COR-L47 (cell line): ENCODE data around the gene XRCC2.

Source experiments
- DNase-seq: peaks from one replicate; lab custom pipeline; 2025; lab: John Stamatoyannopoulos, UW

XRCC2 gene

DNA sequence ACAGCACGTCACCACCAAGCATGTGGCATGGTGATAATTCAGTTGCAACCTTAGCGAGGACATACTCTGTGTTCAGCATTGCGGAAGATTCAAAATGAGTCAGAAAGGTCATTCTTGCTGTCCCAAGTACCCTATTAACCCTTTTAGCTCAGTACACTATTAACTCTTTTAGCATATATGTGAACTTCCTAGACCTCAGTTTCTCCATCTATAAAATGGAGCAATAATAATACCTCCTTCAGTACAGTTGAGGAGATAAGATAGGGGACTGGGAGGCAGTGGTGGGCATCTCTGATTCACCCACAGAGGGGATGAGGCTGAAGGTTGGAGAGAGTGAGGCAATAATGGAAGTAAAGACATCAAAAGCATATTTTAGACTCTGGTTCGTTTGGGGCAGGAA is 67.3 kb downstream of the XRCC2 start:
- no peak for DNase-seq

DNA sequence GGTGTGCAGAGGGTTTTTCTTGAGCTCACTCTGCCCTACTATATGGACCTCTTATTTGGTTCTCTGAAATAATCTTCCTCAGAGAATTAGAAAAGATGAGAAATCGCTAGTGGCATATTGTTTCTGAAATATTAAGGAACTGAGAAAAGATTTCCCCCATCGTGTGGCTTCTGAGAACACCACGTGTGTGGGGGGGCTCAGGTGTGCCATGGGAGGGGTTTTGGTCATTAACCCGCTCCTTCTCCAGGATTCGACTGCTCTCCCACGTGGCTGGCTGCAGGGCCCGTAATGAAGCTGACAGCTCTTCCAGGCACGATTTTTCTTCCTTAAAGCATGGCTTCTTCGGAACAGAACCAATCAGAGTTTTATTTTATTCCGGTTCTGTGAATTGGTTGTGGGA is 67.7 kb downstream of the XRCC2 start:
- no peak for DNase-seq

DNA sequence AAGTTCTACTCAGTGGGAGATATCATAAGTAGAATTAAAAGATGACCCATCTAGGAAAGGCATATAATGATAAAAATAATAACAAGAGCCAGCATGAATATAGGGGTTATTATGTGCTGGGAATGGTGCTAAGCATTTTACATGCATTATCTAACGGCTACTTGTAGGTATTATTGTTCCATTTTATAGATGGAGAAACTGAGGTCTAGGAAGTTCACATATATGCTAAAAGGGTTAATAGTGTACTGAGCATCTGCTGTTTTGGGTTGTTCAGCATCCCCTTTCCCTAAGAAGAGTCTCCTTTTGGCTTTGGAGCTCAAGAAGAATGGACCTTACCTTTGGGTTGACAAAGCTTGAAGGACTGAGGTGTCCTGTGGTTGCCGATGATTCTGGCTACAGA is 68.9 kb downstream of the XRCC2 start:
- no peak for DNase-seq

DNA sequence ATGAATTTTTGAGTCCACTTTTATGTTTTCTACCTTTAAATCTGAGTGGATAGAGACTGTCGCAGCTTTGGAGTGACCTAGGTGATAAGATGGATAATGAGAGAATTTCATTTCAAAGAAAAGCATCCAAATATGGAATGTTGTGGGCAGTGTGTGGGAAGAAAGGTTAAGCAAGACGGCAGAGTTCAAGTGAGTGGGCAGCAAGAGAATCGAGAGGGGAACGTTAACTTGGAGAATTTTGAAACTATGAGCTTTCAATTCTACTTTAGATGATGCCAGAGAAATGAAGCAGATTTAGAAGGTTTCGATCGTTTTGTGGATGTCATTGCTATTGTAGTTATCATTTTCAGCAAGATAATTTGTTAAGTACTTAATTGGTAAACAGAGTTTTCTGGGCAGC is 73.0 kb downstream of the XRCC2 start:
- DNase-seq = no peak

DNA sequence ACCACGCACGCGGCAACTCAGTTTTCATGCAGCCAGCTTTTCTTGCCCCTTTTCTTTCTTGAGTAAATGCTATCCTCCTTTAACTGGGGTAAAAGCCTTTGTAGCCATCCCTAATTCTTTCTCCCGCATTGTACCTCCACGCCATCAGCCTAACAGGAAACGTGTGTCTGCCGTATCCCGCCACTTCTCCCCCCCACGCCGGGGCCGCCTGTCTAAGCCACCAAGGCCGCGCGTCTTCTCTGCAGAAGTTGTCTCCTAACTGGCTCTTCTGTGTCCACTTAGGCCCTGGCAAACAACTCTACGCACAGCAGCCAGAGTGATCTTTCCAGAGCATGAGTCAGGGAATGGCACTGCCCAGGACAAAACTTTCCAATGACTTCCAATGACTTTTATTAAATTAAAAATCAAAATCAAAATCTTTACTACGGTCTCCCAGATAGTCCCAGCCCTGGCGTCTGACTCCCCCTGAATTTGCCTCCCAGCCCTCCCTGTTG is 74.6 kb downstream of the XRCC2 start:
- no peak for DNase-seq

DNA sequence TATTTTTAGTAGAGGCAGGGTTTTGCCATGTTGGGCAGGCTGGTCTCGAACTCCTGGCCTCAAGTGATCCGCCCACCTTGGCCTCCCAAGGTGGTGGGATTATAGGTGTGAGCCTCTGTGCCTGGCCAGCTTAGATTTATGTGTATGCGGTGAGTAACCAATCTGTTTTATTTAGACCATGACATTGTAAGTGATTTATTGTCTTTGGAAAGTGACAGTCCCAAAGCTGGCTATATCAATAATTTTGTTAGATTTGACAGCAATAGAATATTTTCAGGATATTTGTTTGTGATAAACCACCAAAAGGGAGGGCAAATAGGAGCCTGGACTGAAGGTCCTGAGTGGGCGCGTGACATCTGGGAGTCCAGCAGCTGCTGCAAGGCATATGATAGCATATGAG is 75.7 kb downstream of the XRCC2 start:
- no peak for DNase-seq

DNA sequence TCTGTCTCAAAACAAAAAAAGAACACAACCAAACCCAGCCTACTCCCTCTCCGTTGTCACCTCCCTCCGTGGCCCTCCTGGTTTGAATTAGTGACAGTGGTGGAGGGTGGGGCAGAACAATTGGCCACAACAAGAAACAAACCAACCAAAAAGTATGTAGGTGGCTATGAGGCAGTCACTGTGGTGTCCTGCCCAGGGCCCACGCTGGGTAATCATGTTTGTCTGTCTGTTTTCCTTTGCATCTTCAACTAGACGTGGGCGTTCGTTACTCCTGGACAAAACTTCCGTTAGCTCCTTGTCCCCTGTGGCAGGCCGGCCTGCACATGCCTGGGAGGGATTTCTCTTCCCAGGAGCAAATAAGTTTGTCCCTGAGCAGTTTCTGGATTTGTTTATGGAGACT is 78.4 kb downstream of the XRCC2 start:
- DNase-seq = no peak

DNA sequence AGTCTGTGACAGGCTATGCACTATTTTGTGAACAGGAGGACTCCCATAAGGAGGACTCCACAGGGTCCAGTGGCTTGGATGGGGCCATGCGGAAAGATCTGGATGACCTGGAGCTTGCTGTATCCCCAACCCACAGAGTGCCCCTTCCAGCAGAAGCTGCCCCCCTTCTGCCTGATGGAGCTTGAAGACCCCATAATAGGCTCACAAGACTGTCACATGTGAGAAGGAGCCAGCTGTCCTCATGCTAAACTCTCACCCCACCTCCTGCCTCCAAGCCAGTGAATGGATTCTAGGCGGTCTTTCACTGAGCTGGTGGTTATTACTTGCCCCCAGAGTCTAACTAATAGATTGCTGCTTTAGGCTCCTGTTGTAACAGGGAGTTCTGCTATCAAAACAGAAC is 79.1 kb downstream of the XRCC2 start:
- DNase-seq = no peak
